Neural progenitor cell (in vitro differentiated cells): ENCODE measurements around the gene GATD1.

ENCODE experiments used
- CTCF ChIP-seq: fragments of 200-600 bp; sonication (generic); IDR thresholded peaks from 2 replicates; pipeline ENCODE4 v1.5.1; 2017; ENCODE audit warnings: antibody characterized with exemption, mild to moderate bottlenecking
- EZH2 ChIP-seq: fragments of 200-600 bp; sonication (generic); IDR thresholded peaks from 2 replicates; pipeline ENCODE4 v1.6.1; 2017; ENCODE audit warnings: antibody characterized with exemption, mild to moderate bottlenecking, moderate library complexity

GRCh38 chr11:765802-766091 lies 11.5 kb downstream of the GATD1 start:
- no peak for TF ChIP-seq EZH2
- TF ChIP-seq CTCF = no peak
